HFFc6 (cell line): ENCODE data around the gene FBL. TPM values are rescaled to one million over a fixed set of nuclear protein-coding genes. Genes with fewer than 3 reads are reported as not detected.
"Not testable (repeated sequence)": the region's sequence is repeated elsewhere in the genome, so short reads cannot be mapped to it uniquely, and the experiment has no call there.

Experiments used
- DNase-seq: peaks from one replicate; pipeline ENCODE4 v3.0.0-alpha.2; 2018
- H3K27ac Mint-ChIP-seq: 2 replicates; pipeline ENCODE4 v1.8.0; 2020; ENCODE audit warnings: mild to moderate bottlenecking, mixed read lengths
- H3K27me3 Mint-ChIP-seq: 2 replicates; pipeline ENCODE4 v1.8.0; 2021; ENCODE audit warnings: mild to moderate bottlenecking, moderate library complexity, mixed read lengths; ENCODE audit not compliant: insufficient read depth
- H3K36me3 Mint-ChIP-seq: 2 replicates; pipeline ENCODE4 v1.8.0; 2021; ENCODE audit warnings: low read depth, mixed read lengths
- H3K4me1 Mint-ChIP-seq: 2 replicates; pipeline ENCODE4 v1.8.0; 2020; ENCODE audit warnings: low read depth, mixed read lengths
- H3K4me3 Mint-ChIP-seq: 2 replicates; pipeline ENCODE4 v1.8.0; 2020; ENCODE audit warnings: mild to moderate bottlenecking, moderate library complexity, mixed read lengths
- H3K9me3 Mint-ChIP-seq: 2 replicates; pipeline ENCODE4 v1.8.0; 2020; ENCODE audit warnings: mild to moderate bottlenecking, mixed read lengths
- CTCF ChIP-seq: fragments of 200-600 bp; sonication (generic); IDR thresholded peaks from 2 replicates; pipeline ENCODE4 v1.5.0; 2021; ENCODE audit warnings: antibody characterized with exemption, mild to moderate bottlenecking
- total RNA-seq, 6 experiments: library from RNA; stranded (reverse); fragmentation: NEBNext Ultra II Directional; extraction: Animal tissue kit (Norgen Biotek cat#: 25700); gene quantifications; 2 replicates in 1 of 6; 3 replicates in 5 of 6; pipeline ENCODE4 v1.2.3, GENCODE V29; 2021

Gene FBL
- total RNA-seq, 6 experiments from 2014 or later: 167 to 234 (median 217) TPM

DNA sequence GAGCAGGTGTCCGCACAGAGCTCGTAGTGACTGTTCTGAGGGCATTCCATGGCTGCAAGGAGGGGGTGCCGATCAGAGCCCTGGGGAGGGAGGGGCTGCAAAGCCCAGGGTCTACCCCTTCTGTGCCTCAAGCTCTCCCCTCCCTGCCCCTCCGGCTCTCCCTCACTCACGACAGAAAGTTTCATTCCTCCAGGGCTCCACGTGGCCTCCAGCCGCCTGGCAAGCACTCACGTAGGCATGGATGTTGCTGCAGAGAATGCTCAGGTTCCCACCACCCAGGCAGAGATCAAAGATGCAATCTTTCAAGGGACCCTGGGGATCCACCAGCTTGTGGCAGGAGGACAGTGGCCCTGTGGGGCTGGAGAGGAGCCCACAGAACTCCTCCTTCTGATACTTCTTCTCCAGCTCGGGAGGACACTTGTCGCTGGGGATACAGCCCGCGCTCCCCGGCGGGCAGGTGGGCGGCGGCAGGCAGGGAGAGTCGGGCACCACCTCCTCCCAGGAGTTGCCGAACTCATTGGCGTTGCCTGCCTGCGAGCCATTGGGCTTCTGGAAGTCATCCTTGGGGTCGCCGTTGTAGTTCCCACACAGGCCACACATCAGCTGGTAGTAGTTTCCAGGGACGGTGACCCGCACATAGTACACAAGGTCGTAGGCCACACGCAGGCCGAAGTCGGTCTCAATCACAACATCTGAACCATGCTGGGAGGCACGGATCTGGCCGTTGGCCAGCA, 39.8 kb upstream of the FBL start:
- not testable (repeated sequence) for H3K4me3 Mint-ChIP-seq, H3K27ac Mint-ChIP-seq, H3K4me1 Mint-ChIP-seq, H3K36me3 Mint-ChIP-seq, DNase-seq, H3K9me3 Mint-ChIP-seq
- H3K27me3 Mint-ChIP-seq: peaks cover 12% of the 10 kb centered on the region

DNA sequence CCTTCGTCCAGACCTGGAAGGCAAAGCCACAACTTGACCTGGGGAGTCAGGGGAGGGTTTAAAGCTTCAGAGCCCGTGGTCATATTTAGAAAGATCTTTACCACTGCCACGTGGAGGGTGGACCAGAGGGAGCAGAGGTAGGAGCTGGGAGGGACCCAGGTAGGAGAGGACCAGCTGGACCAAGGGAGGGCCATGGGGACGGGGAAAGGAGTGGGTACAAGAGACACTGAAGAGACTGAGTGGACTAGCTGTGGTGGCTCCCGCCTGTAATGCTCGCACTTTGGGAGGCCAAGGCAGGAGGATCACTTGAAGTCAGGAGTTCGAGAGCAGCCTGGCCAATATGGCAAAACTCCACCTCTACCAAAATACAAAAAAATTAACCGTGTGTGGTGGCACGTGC, 38.5 kb upstream of the FBL start:
- H3K4me1 Mint-ChIP-seq, H3K27me3 Mint-ChIP-seq, H3K27ac Mint-ChIP-seq, DNase-seq, H3K9me3 Mint-ChIP-seq, H3K4me3 Mint-ChIP-seq, H3K36me3 Mint-ChIP-seq: not testable (repeated sequence)

GRCh38 chr19:39882645-39883044, 36.5 kb upstream of the FBL start:
- H3K4me1 Mint-ChIP-seq, DNase-seq, H3K4me3 Mint-ChIP-seq, H3K9me3 Mint-ChIP-seq, H3K36me3 Mint-ChIP-seq, H3K27ac Mint-ChIP-seq, H3K27me3 Mint-ChIP-seq: not testable (repeated sequence)

- not testable (repeated sequence) for H3K27me3 Mint-ChIP-seq, H3K27ac Mint-ChIP-seq, H3K4me3 Mint-ChIP-seq, H3K4me1 Mint-ChIP-seq, DNase-seq, H3K9me3 Mint-ChIP-seq, H3K36me3 Mint-ChIP-seq
- peak; percentile 37; the same call in 1 of the 2 replicates for TF ChIP-seq CTCF
Measured at GRCh38 chr19:39881495-39882110, 35.4 kb upstream of the FBL start.

GRCh38 chr19:39880241-39880640, 34.1 kb upstream of the FBL start:
- not testable (repeated sequence) for H3K27me3 Mint-ChIP-seq

DNA sequence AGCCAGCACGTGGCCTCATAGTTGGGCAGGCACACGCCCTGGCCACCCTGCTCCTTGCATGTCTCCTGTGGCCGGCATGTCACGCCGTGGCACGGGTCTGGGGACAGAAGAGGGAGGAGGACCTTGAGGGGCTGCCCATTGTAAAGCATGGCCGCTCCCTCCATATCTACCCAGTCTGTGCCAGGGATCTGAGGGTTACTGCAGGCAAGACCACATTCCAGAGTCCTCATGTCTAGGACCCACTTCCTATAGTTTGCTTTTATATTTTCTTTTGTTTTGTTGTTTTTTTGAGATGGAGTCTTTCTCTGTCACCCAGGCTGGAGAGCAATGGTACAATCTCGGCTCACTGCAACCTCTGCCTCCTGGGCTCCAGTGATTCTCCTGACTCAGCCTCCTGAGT, 33.6 kb upstream of the FBL start:
- H3K4me3 Mint-ChIP-seq, H3K9me3 Mint-ChIP-seq, H3K27ac Mint-ChIP-seq, H3K27me3 Mint-ChIP-seq, H3K4me1 Mint-ChIP-seq, H3K36me3 Mint-ChIP-seq, DNase-seq: not testable (repeated sequence)

More at GRCh38 chr19:39880241-39880640, 34.1 kb upstream of the FBL start:
- not testable (repeated sequence) for H3K9me3 Mint-ChIP-seq, DNase-seq, H3K27ac Mint-ChIP-seq, H3K36me3 Mint-ChIP-seq, H3K4me3 Mint-ChIP-seq, H3K4me1 Mint-ChIP-seq

DNA sequence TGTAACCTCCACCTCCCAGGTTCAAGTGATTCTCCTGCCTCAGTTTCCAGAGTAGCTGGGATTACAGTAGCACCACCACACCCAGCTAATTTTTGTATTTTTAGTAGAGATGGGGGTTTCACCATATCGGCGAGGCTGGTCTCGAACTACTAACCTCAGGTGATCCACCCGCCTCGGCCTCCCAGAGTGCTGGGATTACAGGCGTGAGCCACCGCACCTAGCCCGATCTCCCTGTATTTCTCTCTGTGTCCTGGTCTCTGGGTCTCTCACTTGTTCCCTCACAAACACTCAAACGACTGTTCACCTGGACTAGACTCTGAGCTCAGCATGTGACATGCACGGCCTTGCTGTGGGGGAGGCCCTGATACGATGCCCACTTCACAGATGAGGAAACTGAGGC, 32.7 kb upstream of the FBL start:
- H3K4me3 Mint-ChIP-seq, H3K27me3 Mint-ChIP-seq, H3K9me3 Mint-ChIP-seq, DNase-seq, H3K27ac Mint-ChIP-seq, H3K4me1 Mint-ChIP-seq, H3K36me3 Mint-ChIP-seq: not testable (repeated sequence)

- Mint-ChIP-seq H3K27ac (no peak overlapping the region), H3K4me1 (no peaks in the 10 kb centered on the region), H3K27me3 (peaks cover 10% of the 10 kb centered on the region), H3K4me3 (no peak overlapping the region), H3K9me3 (no peaks in the 10 kb centered on the region), H3K36me3 (no peaks in the 10 kb centered on the region)
- no peak for DNase-seq
- no peak for TF ChIP-seq CTCF
Measured at GRCh38 chr19:39878398-39878797, 32.2 kb upstream of the FBL start.

DNA sequence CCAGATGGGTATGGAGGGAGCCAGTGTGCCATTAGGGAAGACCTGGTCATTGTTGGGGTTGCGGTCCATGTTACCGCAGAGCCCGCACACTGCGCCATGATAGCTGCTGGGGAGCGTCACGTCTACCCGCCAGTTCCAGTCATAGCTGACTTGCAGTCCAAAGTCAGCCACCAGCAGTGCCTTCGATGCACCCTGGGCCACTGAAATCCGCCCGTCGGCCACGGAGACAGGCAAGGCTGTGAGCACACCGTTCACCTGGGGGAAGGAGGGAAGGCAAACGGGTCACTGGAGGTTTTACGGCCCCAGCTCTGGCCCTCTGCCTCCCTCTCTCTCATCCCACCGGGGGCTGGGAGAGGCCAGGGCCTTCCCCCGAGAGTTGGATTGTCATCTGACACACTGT, 31.8 kb upstream of the FBL start:
- H3K4me3 Mint-ChIP-seq, H3K36me3 Mint-ChIP-seq, H3K4me1 Mint-ChIP-seq, H3K27me3 Mint-ChIP-seq, DNase-seq, H3K27ac Mint-ChIP-seq, H3K9me3 Mint-ChIP-seq: not testable (repeated sequence)

GRCh38 chr19:39877488-39877887, 31.3 kb upstream of the FBL start:
- not testable (repeated sequence) for H3K9me3 Mint-ChIP-seq, H3K36me3 Mint-ChIP-seq, DNase-seq, H3K4me1 Mint-ChIP-seq, H3K27me3 Mint-ChIP-seq, H3K4me3 Mint-ChIP-seq, H3K27ac Mint-ChIP-seq

- not testable (repeated sequence) for H3K4me1 Mint-ChIP-seq
Measured at GRCh38 chr19:39876486-39876885, 30.3 kb upstream of the FBL start.

GRCh38 chr19:39875401-39875864, 29.3 kb upstream of the FBL start:
- peaks cover 11% of the 10 kb centered on the region for H3K27me3 Mint-ChIP-seq
- DNase-seq, H3K36me3 Mint-ChIP-seq, H3K9me3 Mint-ChIP-seq, H3K4me1 Mint-ChIP-seq, H3K27ac Mint-ChIP-seq, H3K4me3 Mint-ChIP-seq: not testable (repeated sequence)

More at GRCh38 chr19:39876486-39876885, 30.3 kb upstream of the FBL start:
- not testable (repeated sequence) for H3K27ac Mint-ChIP-seq, H3K36me3 Mint-ChIP-seq, H3K4me3 Mint-ChIP-seq, DNase-seq, H3K9me3 Mint-ChIP-seq, H3K27me3 Mint-ChIP-seq
